Neuronal stem cell (in vitro differentiated cells): ENCODE measurements around the gene FXYD6.
"Not testable (repeated sequence)": the region's sequence is repeated elsewhere in the genome, so short reads cannot be mapped to it uniquely, and the experiment has no call there.

ENCODE experiments used
- DNase-seq: peaks from one replicate; pipeline ENCODE4 v3.0.0-alpha.2; 2013; ENCODE audit warnings: low spot score
- H2AFZ ChIP-seq: one replicate; pipeline ENCODE4 v1.6.1; 2013; ENCODE audit warnings: mild to moderate bottlenecking, low read length, inconsistent platforms
- H2AK5ac ChIP-seq: 2 replicates; pipeline ENCODE4 v1.6.1; 2013; ENCODE audit warnings: low read depth, mild to moderate bottlenecking, inconsistent platforms, low read length, moderate library complexity, mixed read lengths
- H2BK120ac ChIP-seq: 2 replicates; pipeline ENCODE4 v1.6.1; 2013; ENCODE audit warnings: low read depth, mild to moderate bottlenecking, inconsistent platforms, low read length, moderate library complexity, mixed read lengths
- H2BK12ac ChIP-seq: one replicate; pipeline ENCODE4 v1.6.1; 2013; ENCODE audit warnings: low read length, inconsistent platforms
- H2BK15ac ChIP-seq: 2 replicates; pipeline ENCODE4 v1.6.1; 2013; ENCODE audit warnings: mild to moderate bottlenecking, low read length, inconsistent platforms, mixed read lengths
- H2BK5ac ChIP-seq: one replicate; pipeline ENCODE4 v1.6.1; 2013; ENCODE audit warnings: inconsistent platforms, mild to moderate bottlenecking, low read length, moderate library complexity
- H3K14ac ChIP-seq: one replicate; pipeline ENCODE4 v1.6.1; 2013; ENCODE audit warnings: low read length, inconsistent platforms
- H3K18ac ChIP-seq: 2 replicates; pipeline ENCODE4 v1.6.1; 2013; ENCODE audit warnings: low read length, inconsistent platforms
- H3K23ac ChIP-seq: 2 replicates; pipeline ENCODE4 v1.6.1; 2013; ENCODE audit warnings: low read depth, mild to moderate bottlenecking, mixed read lengths, low read length, inconsistent platforms; ENCODE audit not compliant: poor library complexity
- H3K27ac ChIP-seq: replicated peaks from 3 replicates; pipeline ENCODE4 v1.5.1; 2013; ENCODE audit warnings: low read length, inconsistent platforms
- H3K27me3 ChIP-seq, 3 experiments: 2 replicates each; pipeline ENCODE4 v1.6.1; 2013; ENCODE audit warnings: low read length in 3 of 3, mild to moderate bottlenecking in 2 of 3, inconsistent platforms in 1 of 3, low read depth in 1 of 3, mixed read lengths in 1 of 3, moderate library complexity in 1 of 3; ENCODE audit not compliant: control insufficient read depth in 3 of 3, insufficient read depth in 3 of 3
- H3K36me3 ChIP-seq, 2 donors: replicated peaks in 1 of 2; 2 replicates each; pipeline ENCODE4 v1.6.1; 2013; ENCODE audit warnings: low read length in 2 of 2; ENCODE audit not compliant: control insufficient read depth in 2 of 2, insufficient read depth in 2 of 2
- H3K4ac ChIP-seq: 2 replicates; pipeline ENCODE4 v1.6.1; 2013; ENCODE audit warnings: inconsistent platforms, mild to moderate bottlenecking, low read length, moderate library complexity
- H3K4me1 ChIP-seq, 2 donors: 1 replicate in 1 of 2; 2 replicates in 1 of 2; pipeline ENCODE4 v1.6.1; 2013; ENCODE audit warnings: low read length in 2 of 2, low read depth in 1 of 2; ENCODE audit not compliant: control insufficient read depth in 2 of 2, insufficient read depth in 1 of 2
- H3K4me2 ChIP-seq: one replicate; pipeline ENCODE4 v1.6.1; 2013; ENCODE audit warnings: mild to moderate bottlenecking, low read length, inconsistent platforms; ENCODE audit not compliant: insufficient read depth, poor library complexity, severe bottlenecking
- H3K4me3 ChIP-seq, 2 donors: 2 replicates each; pipeline ENCODE4 v1.5.1; 2013; ENCODE audit warnings: low read length in 2 of 2, mild to moderate bottlenecking in 2 of 2, inconsistent platforms in 1 of 2, moderate library complexity in 1 of 2
- H3K79me1 ChIP-seq: one replicate; pipeline ENCODE4 v1.6.1; 2013; ENCODE audit warnings: low read depth, mild to moderate bottlenecking, inconsistent platforms, low read length, moderate library complexity
- H3K9ac ChIP-seq: one replicate; pipeline ENCODE4 v1.6.1; 2013; ENCODE audit warnings: mild to moderate bottlenecking, low read depth, low read length, inconsistent platforms; ENCODE audit not compliant: poor library complexity
- H3K9me3 ChIP-seq, 2 donors: replicated peaks in 1 of 2; 2 replicates each; pipeline versions ENCODE3 to v1.6.1; 2013; ENCODE audit warnings: low read length in 2 of 2, mild to moderate bottlenecking in 2 of 2, inconsistent platforms in 1 of 2, low read depth in 1 of 2, mixed read lengths in 1 of 2, moderate library complexity in 1 of 2; ENCODE audit not compliant: control insufficient read depth in 2 of 2, insufficient read depth in 1 of 2
- H4K8ac ChIP-seq: one replicate; pipeline ENCODE4 v1.6.1; 2013; ENCODE audit warnings: low read depth, mild to moderate bottlenecking, inconsistent platforms, low read length, moderate library complexity
- H4K91ac ChIP-seq: one replicate; pipeline ENCODE4 v1.6.1; 2013; ENCODE audit warnings: low read length, low read depth, mild to moderate bottlenecking, inconsistent platforms; ENCODE audit not compliant: poor library complexity
- WGBS, 2 donors: extraction: QIAGEN DNeasy Blood & Tissue Kit; methylation state at CpG; one replicate each; pipeline ENCODE4 v1.1.7; 2013; ENCODE audit warnings: missing lambda C conversion rate in 2 of 2, mixed read lengths in 1 of 2; ENCODE audit not compliant: insufficient read length in 2 of 2, insufficient replicate concordance in 1 of 2; ENCODE audit errors: extremely low coverage in 2 of 2; 5-methylcytosine and 5-hydroxymethylcytosine counted together

Gene FXYD6

DNA sequence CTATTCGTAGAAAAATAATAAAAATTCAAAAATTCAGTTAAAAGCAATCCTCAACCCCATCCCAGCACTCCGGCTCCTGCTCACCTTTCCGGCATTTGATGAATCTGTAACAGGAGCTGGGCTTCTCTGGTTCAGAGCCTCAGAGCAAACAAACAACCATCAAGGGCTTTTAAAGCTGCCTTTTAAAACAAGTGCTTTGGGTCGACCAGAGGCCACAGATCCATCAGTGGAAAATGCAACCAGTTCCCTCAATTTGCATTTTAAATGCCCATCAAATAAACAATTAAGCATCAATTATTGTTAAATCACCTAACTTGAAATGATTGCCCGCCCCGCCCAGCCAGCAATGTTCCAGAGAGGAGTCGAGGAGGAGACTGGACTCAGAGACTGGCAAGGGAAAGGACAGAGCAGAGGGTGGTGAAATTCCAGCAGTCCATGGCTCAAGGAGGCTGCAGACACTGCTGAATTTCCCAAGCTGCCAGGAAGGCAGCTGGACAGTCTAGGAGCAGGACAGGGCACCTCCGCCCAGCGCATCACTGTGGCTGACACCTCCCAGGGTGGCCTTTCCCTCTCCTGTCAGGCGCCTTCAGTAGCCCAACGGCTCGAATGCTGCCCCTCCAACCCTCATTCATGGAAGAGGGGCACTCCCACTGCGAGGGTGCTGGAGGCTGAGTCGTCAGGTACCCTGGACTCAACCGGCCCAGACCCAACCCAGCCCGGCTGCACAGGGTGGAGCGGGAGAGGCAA lies 7.5 kb downstream of the FXYD6 start:
- H4K8ac ChIP-seq, result no peak overlapping the region
- H2AK5ac ChIP-seq, result peak overlapping the region; percentile 50
- H3K4me1 ChIP-seq, result peaks cover 13 to 21% of the 10 kb centered on the region in 2 donors
- no peak overlapping the region for H3K4ac ChIP-seq
- no peak overlapping the region for H3K9ac ChIP-seq
- no CpG with 5 or more reads among the region's 17 CpGs for WGBS, 2 donors
- H3K27me3 ChIP-seq, result no peaks in the 10 kb centered on the region
- no peak overlapping the region for H3K14ac ChIP-seq
- no peak overlapping the region for H2BK12ac ChIP-seq
- H3K9me3 ChIP-seq, result no peaks in the 10 kb centered on the region
- no peak overlapping the region for H2BK15ac ChIP-seq
- peaks cover 4 to 12% of the 10 kb centered on the region in 2 donors for H3K36me3 ChIP-seq
- DNase-seq, result no peak
- no peak overlapping the region for H2BK5ac ChIP-seq
- no peak overlapping the region for H3K23ac ChIP-seq
- H3K4me2 ChIP-seq, result no peak overlapping the region
- peaks cover 21% of the 10 kb centered on the region for H3K79me1 ChIP-seq
- H2BK120ac ChIP-seq, result no peak overlapping the region
- no peak overlapping the region for H3K4me3 ChIP-seq
- peak overlapping the region; percentile 83 for H3K18ac ChIP-seq
- no peak overlapping the region for H3K27ac ChIP-seq
- no peak overlapping the region for H2AFZ ChIP-seq
- no peak overlapping the region for H4K91ac ChIP-seq

DNA sequence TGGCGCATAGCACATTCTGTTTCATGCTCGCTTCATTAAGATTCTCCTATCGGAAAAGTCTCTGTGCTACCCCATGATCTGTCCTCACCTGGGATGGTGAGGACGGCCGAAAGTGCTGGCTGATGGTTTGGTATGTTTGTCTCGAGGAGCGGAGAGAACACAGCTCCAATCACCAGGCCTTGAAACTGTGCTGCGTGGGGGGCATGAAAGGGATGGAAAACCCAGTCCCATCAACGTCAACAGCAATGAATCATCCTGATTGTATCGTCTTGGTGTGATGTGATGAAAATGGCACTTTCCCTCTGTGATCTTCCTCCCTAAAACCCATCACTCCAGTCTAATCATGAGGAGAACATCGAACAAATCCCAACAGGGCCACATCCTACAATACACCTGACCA lies 8.4 kb downstream of the FXYD6 start:
- no peaks in the 10 kb centered on the region for H3K27me3 ChIP-seq
- no peak overlapping the region for H2BK5ac ChIP-seq
- WGBS, 2 donors, result no CpG with 5 or more reads among the region's 11 CpGs
- H3K9me3 ChIP-seq, result no peaks in the 10 kb centered on the region
- H3K9ac ChIP-seq, result no peak overlapping the region
- no peak overlapping the region for H2AK5ac ChIP-seq
- H4K91ac ChIP-seq, result no peak overlapping the region
- no peak overlapping the region for H2BK120ac ChIP-seq
- no peak overlapping the region for H2BK15ac ChIP-seq
- H3K23ac ChIP-seq, result no peak overlapping the region
- no peak overlapping the region for H3K18ac ChIP-seq
- no peak overlapping the region for H3K14ac ChIP-seq
- H2BK12ac ChIP-seq, result no peak overlapping the region
- H3K4ac ChIP-seq, result no peak overlapping the region
- H3K4me3 ChIP-seq, result no peak overlapping the region
- no peak for DNase-seq
- no peak overlapping the region for H4K8ac ChIP-seq
- peaks cover 4 to 12% of the 10 kb centered on the region in 2 donors for H3K36me3 ChIP-seq
- H3K4me2 ChIP-seq, result no peak overlapping the region
- no peak overlapping the region for H3K27ac ChIP-seq
- H3K79me1 ChIP-seq, result peaks cover 21% of the 10 kb centered on the region
- no peak overlapping the region for H2AFZ ChIP-seq
- H3K4me1 ChIP-seq, result peaks cover 13 to 21% of the 10 kb centered on the region in 2 donors

DNA sequence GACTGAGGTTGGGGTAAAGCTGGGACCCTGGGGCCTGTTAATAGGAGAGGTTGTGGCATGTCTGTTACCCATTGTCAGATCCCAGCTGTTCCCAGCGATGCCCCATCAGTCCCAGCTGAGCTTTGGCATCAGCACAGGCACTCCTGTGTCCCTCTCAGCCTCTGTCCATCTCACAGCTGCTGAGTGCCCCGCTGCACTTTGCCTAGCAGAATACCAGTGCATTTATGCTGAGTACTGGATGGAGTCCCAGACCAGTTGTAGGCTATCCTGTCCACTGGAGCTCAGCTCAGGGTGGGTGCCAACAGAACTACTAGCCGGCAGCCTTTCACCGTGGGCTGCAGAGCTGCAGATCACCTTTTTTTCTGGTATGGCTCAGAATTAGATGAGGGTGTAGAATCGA lies 9.9 kb downstream of the FXYD6 start:
- Histone ChIP-seq H3K4ac (no peak overlapping the region), H3K23ac (no peak overlapping the region), H3K9me3 (no peaks in the 10 kb centered on the region), H2BK120ac (no peak overlapping the region), H2AFZ (no peak overlapping the region), H4K8ac (no peak overlapping the region), H3K36me3 (peaks cover under 1 to 10% of the 10 kb centered on the region in 2 donors), H3K4me3 (no peak overlapping the region), H3K4me1 (peaks cover 20 to 31% of the 10 kb centered on the region in 2 donors), H3K27ac (no peak overlapping the region), H3K9ac (no peak overlapping the region), H2BK15ac (no peak overlapping the region), H3K79me1 (peaks cover 27% of the 10 kb centered on the region), H4K91ac (no peak overlapping the region), H3K14ac (peak overlapping the region; percentile 50), H3K27me3 (no peaks in the 10 kb centered on the region), H2BK12ac (no peak overlapping the region), H3K18ac (no peak overlapping the region), H3K4me2 (no peak overlapping the region), H2AK5ac (no peak overlapping the region), H2BK5ac (no peak overlapping the region)
- no CpG with 5 or more reads among the region's 5 CpGs for WGBS, 2 donors
- no peak for DNase-seq

DNA sequence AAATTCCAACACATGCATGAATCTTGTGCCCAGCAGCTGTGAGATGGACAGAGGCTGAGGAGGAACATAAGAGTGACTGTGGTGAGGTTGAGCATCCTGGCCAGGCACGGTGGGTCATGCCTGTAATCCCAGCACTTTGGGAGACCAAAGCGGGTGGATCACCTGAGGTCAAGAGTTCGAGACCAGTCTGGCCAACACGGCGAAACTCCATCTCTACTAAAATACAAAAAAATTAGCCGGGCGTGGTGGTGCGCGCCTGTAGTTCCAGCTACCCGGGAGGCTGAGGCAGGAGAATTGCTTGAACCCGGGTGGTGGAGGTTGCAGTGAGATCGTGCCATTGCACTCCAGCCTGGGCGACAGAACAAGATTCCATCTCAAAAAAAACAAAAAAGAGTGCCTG lies 10.9 kb downstream of the FXYD6 start:
- Histone ChIP-seq H3K79me1 (peaks cover 25% of the 10 kb centered on the region), H3K4me1 (peaks cover 22 to 31% of the 10 kb centered on the region in 2 donors), H3K36me3 (peaks cover 0 to 10% of the 10 kb centered on the region in 2 donors)
- not testable (repeated sequence) for H3K18ac ChIP-seq, H2AK5ac ChIP-seq, H4K8ac ChIP-seq, H3K27ac ChIP-seq, H3K9me3 ChIP-seq, H3K4me2 ChIP-seq, DNase-seq, H4K91ac ChIP-seq, H3K9ac ChIP-seq, H2AFZ ChIP-seq, H2BK5ac ChIP-seq, H3K4me3 ChIP-seq, H2BK120ac ChIP-seq, H2BK15ac ChIP-seq, H3K27me3 ChIP-seq, H3K14ac ChIP-seq, H3K4ac ChIP-seq, H2BK12ac ChIP-seq, H3K23ac ChIP-seq
- WGBS, 2 donors, result no CpG with 5 or more reads among the region's 13 CpGs
